ENCODE data around the gene CAMK1D. TPM values are rescaled to one million over a fixed set of nuclear protein-coding genes. Genes with fewer than 3 reads are reported as not detected.
"Not testable (repeated sequence)": the region's sequence is repeated elsewhere in the genome, so short reads cannot be mapped to it uniquely, and the experiment has no call there.

Gene CAMK1D
- polyA plus RNA-seq, 1 donor (not counting 4 experiments of a cell fraction or from before 2014, with no cell fraction given), result 0.76 TPM

- TF ChIP-seq CTCF (optimal IDR thresholded peaks at IDR 0.05 in 1 of 3, IDR thresholded peaks at IDR 0.05 in 1 of 3, conservative IDR thresholded peaks at IDR 0.05 in 1 of 3; ENCODE audit: extremely low read depth in 1 of 3, insufficient read depth in 2 of 3, low read length in 3 of 3) (no peak), EZH2 (IDR thresholded peaks at IDR 0.05; ENCODE audit: low read length) (no peak)
Observed at GRCh38 chr10:12807096-12807755, 457.9 kb downstream of the CAMK1D start.

GRCh38 chr10:12808014-12808613, 458.8 kb downstream of the CAMK1D start:
- FAIRE-seq (no peak), DNase-seq (ENCODE audit: low read depth, low spot score) (no peak)
- Histone ChIP-seq H3K9me1 (ENCODE audit: control insufficient read depth, extremely low read depth, insufficient read depth, low read length) (no peaks in the 10 kb centered on the region), H3K27me3 (ENCODE audit: control insufficient read depth, extremely low read depth, insufficient read depth, low read length) (no peaks in the 10 kb centered on the region), H3K4me1 (ENCODE audit: control insufficient read depth, extremely low read depth, insufficient read depth, low read length) (no peaks in the 10 kb centered on the region), H3K36me3 (ENCODE audit: control insufficient read depth in 2 of 2, extremely low read depth in 1 of 2, insufficient read depth in 2 of 2, low read length in 2 of 2) (no peaks in the 10 kb centered on the region), H2AFZ (ENCODE audit: control insufficient read depth, low read length) (no peak overlapping the region), H3K9ac (ENCODE audit: control insufficient read depth, extremely low read depth, insufficient read depth, low read length) (no peak overlapping the region), H3K79me2 (ENCODE audit: control insufficient read depth, insufficient read depth, low read length) (no peaks in the 10 kb centered on the region), H3K4me2 (ENCODE audit: control insufficient read depth, extremely low read depth, insufficient read depth, low read depth, low read length) (no peak overlapping the region), H3K4me3 (ENCODE audit: control insufficient read depth in 2 of 3, extremely low read depth in 1 of 3, insufficient read depth in 2 of 3, low read depth in 1 of 3, low read length in 3 of 3) (no peak overlapping the region), H4K20me1 (ENCODE audit: control insufficient read depth, extremely low read depth, insufficient read depth, low read length) (no peaks in the 10 kb centered on the region), H3K9me3 (ENCODE audit: control insufficient read depth, low read depth, low read length) (no peaks in the 10 kb centered on the region), H3K27ac (ENCODE audit: control insufficient read depth, insufficient read depth, low read length) (no peak overlapping the region)
- no peak for TF ChIP-seq EZH2 (IDR thresholded peaks at IDR 0.05; ENCODE audit: low read length)
- TF ChIP-seq CTCF (optimal IDR thresholded peaks at IDR 0.05 in 1 of 3, IDR thresholded peaks at IDR 0.05 in 1 of 3, conservative IDR thresholded peaks at IDR 0.05 in 1 of 3; ENCODE audit: extremely low read depth in 1 of 3, insufficient read depth in 2 of 3, low read length in 3 of 3), result no peak
- dilution Hi-C loops (cut with MboI; ENCODE audit: extremely low pct_ligation_motif_present, low sequenced_read_pairs), result no loop called here

More at GRCh38 chr10:12807096-12807755, 457.9 kb downstream of the CAMK1D start:
- no peaks in the 10 kb centered on the region for H3K9me3 ChIP-seq (ENCODE audit: control insufficient read depth, low read depth, low read length)
- H3K9ac ChIP-seq (ENCODE audit: control insufficient read depth, extremely low read depth, insufficient read depth, low read length), result no peak overlapping the region
- H3K4me1 ChIP-seq (ENCODE audit: control insufficient read depth, extremely low read depth, insufficient read depth, low read length), result no peaks in the 10 kb centered on the region
- FAIRE-seq (no peak), DNase-seq (ENCODE audit: low read depth, low spot score) (no peak)
- no peak overlapping the region for H3K27ac ChIP-seq (ENCODE audit: control insufficient read depth, insufficient read depth, low read length)
- no peaks in the 10 kb centered on the region for H3K27me3 ChIP-seq (ENCODE audit: control insufficient read depth, extremely low read depth, insufficient read depth, low read length)
- no peaks in the 10 kb centered on the region for H3K36me3 ChIP-seq (ENCODE audit: control insufficient read depth in 2 of 2, extremely low read depth in 1 of 2, insufficient read depth in 2 of 2, low read length in 2 of 2)
- H2AFZ ChIP-seq (ENCODE audit: control insufficient read depth, low read length), result no peak overlapping the region
- dilution Hi-C loops (cut with MboI; ENCODE audit: extremely low pct_ligation_motif_present, low sequenced_read_pairs), result no loop called here
- H3K79me2 ChIP-seq (ENCODE audit: control insufficient read depth, insufficient read depth, low read length), result no peaks in the 10 kb centered on the region
- H3K9me1 ChIP-seq (ENCODE audit: control insufficient read depth, extremely low read depth, insufficient read depth, low read length), result no peaks in the 10 kb centered on the region
- no peak overlapping the region for H3K4me2 ChIP-seq (ENCODE audit: control insufficient read depth, extremely low read depth, insufficient read depth, low read depth, low read length)
- H3K4me3 ChIP-seq (ENCODE audit: control insufficient read depth in 2 of 3, extremely low read depth in 1 of 3, insufficient read depth in 2 of 3, low read depth in 1 of 3, low read length in 3 of 3), result no peak overlapping the region
- no peaks in the 10 kb centered on the region for H4K20me1 ChIP-seq (ENCODE audit: control insufficient read depth, extremely low read depth, insufficient read depth, low read length)

GRCh38 chr10:12810046-12810445, 460.7 kb downstream of the CAMK1D start:
- H3K36me3 ChIP-seq (ENCODE audit: control insufficient read depth in 2 of 2, extremely low read depth in 1 of 2, insufficient read depth in 2 of 2, low read length in 2 of 2); DNase-seq (ENCODE audit: low read depth, low spot score); dilution Hi-C loops (cut with MboI; ENCODE audit: extremely low pct_ligation_motif_present, low sequenced_read_pairs); H3K9me1 ChIP-seq (ENCODE audit: control insufficient read depth, extremely low read depth, insufficient read depth, low read length); H2AFZ ChIP-seq (ENCODE audit: control insufficient read depth, low read length); H3K9ac ChIP-seq (ENCODE audit: control insufficient read depth, extremely low read depth, insufficient read depth, low read length); H4K20me1 ChIP-seq (ENCODE audit: control insufficient read depth, extremely low read depth, insufficient read depth, low read length); H3K4me1 ChIP-seq (ENCODE audit: control insufficient read depth, extremely low read depth, insufficient read depth, low read length); H3K4me2 ChIP-seq (ENCODE audit: control insufficient read depth, extremely low read depth, insufficient read depth, low read depth, low read length); H3K9me3 ChIP-seq (ENCODE audit: control insufficient read depth, low read depth, low read length); H3K27ac ChIP-seq (ENCODE audit: control insufficient read depth, insufficient read depth, low read length); H3K79me2 ChIP-seq (ENCODE audit: control insufficient read depth, insufficient read depth, low read length); H3K4me3 ChIP-seq (ENCODE audit: control insufficient read depth in 2 of 3, extremely low read depth in 1 of 3, insufficient read depth in 2 of 3, low read depth in 1 of 3, low read length in 3 of 3); H3K27me3 ChIP-seq (ENCODE audit: control insufficient read depth, extremely low read depth, insufficient read depth, low read length); FAIRE-seq: not testable (repeated sequence)

All from keratinocyte (primary cell).